ENCODE results near the gene ITPR2. TPM values are rescaled to one million over a fixed set of nuclear protein-coding genes. Genes with fewer than 3 reads are reported as not detected.
"Not testable (repeated sequence)": the region's sequence is repeated elsewhere in the genome, so short reads cannot be mapped to it uniquely, and the experiment has no call there.

Gene ITPR2
- polyA plus RNA-seq, 1 of the 3 experiments (the other 2 are of a cell fraction) = 2.3 TPM

DNA sequence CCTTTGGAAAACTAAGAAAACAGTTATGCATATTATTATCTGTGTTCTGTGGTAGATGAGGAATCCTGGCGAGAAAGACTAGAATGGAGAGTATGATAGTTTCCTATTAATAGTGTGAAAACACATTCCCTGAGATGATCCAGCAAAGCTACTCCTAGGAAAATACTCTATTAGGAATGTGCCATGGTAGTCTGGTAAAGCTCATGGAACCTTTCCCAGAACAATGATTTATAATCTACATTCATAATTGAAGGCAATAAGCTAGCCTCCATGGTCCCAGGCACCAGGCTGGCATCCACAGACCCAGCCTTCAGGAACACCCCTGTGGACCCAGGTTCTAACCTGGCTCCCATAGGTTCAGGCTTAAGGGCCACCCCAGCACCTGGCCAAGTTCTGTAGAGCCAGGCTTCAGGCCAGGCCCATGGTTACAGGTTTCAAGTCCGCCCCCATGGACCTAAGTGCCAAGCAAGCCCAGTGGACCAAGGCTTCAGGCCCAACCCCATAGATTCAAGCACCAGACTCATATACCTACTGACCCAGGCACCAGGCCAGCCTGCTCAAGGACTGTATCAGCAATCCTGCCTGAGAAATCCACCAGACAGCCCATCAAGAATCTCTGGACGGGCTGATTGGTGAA is 72.2 kb downstream of the ITPR2 start:
- ChIA-PET POLR2A (no interaction called here), CTCF (no interaction called here)
- Histone ChIP-seq H3F3A (replicated peaks; ENCODE audit: insufficient read depth) (peaks cover 4% of the 10 kb centered on the region), H3K4me3 (ENCODE audit: low read depth in 2 of 2, low read length in 1 of 2) (peak overlapping the region in 1 of 2 experiments; percentile 6; a peak in 1 of 4 replicates), H3K27ac (ENCODE audit: low read depth in 2 of 2, low read length in 1 of 2) (no peak overlapping the region), H3K9me2 (no peaks in the 10 kb centered on the region), H2AFZ (ENCODE audit: low read depth) (no peak overlapping the region), H3K79me2 (ENCODE audit: insufficient read depth) (no peaks in the 10 kb centered on the region), H4K20me1 (ENCODE audit: insufficient read depth) (no peaks in the 10 kb centered on the region), H3K9ac (no peak overlapping the region), H3K27me3 (ENCODE audit: insufficient read depth) (no peaks in the 10 kb centered on the region), H3K4me2 (no peak overlapping the region), H3K36me3 (replicated peaks in 1 of 2; ENCODE audit: control insufficient read depth in 1 of 2, insufficient read depth in 2 of 2, low read length in 1 of 2) (no peaks in the 10 kb centered on the region), H3K4me1 (ENCODE audit: control insufficient read depth in 1 of 2, insufficient read depth in 2 of 2, low read depth in 1 of 2, low read length in 1 of 2) (no peaks in the 10 kb centered on the region), H3K9me3 (no peaks in the 10 kb centered on the region)
- 80% methylated on average over 3 of the region's 3 CpGs for WGBS (ENCODE audit: low lambda C conversion rate)
- no peak for TF ChIP-seq JUND (IDR thresholded peaks at IDR 0.05)
- no peak for TF ChIP-seq MXI1 (IDR thresholded peaks at IDR 0.05; ENCODE audit: low read depth, low read length)
- no peak for TF ChIP-seq GABPA (IDR thresholded peaks at IDR 0.05; ENCODE audit: low read depth)
- TF ChIP-seq CHD2 (IDR thresholded peaks at IDR 0.05; ENCODE audit: low read length, partially characterized antibody) = no peak
- no peak for TF ChIP-seq RXRA (IDR thresholded peaks at IDR 0.05; ENCODE audit: borderline replicate concordance, low read depth)
- TF ChIP-seq, protein P1, sequence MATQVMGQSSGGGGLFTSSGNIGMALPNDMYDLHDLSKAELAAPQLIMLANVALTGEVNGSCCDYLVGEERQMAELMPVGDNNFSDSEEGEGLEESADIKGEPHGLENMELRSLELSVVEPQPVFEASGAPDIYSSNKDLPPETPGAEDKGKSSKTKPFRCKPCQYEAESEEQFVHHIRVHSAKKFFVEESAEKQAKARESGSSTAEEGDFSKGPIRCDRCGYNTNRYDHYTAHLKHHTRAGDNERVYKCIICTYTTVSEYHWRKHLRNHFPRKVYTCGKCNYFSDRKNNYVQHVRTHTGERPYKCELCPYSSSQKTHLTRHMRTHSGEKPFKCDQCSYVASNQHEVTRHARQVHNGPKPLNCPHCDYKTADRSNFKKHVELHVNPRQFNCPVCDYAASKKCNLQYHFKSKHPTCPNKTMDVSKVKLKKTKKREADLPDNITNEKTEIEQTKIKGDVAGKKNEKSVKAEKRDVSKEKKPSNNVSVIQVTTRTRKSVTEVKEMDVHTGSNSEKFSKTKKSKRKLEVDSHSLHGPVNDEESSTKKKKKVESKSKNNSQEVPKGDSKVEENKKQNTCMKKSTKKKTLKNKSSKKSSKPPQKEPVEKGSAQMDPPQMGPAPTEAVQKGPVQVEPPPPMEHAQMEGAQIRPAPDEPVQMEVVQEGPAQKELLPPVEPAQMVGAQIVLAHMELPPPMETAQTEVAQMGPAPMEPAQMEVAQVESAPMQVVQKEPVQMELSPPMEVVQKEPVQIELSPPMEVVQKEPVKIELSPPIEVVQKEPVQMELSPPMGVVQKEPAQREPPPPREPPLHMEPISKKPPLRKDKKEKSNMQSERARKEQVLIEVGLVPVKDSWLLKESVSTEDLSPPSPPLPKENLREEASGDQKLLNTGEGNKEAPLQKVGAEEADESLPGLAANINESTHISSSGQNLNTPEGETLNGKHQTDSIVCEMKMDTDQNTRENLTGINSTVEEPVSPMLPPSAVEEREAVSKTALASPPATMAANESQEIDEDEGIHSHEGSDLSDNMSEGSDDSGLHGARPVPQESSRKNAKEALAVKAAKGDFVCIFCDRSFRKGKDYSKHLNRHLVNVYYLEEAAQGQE (IDR thresholded peaks at IDR 0.05; ENCODE audit: low read depth, low read length) = no peak
- no peak for TF ChIP-seq FOXM1 (IDR thresholded peaks at IDR 0.05; ENCODE audit: low read depth)
- no peak for TF ChIP-seq USF1 (IDR thresholded peaks at IDR 0.05; ENCODE audit: borderline replicate concordance, low read depth)
- no peak for TF ChIP-seq POLR2AphosphoS5 (IDR thresholded peaks at IDR 0.05; ENCODE audit: low read depth, low read length)
- TF ChIP-seq ELF1 (IDR thresholded peaks at IDR 0.05) = no peak
- TF ChIP-seq SMC3 (IDR thresholded peaks at IDR 0.05; ENCODE audit: low read depth, low read length) = no peak
- no peak for TF ChIP-seq TAF1 (IDR thresholded peaks at IDR 0.05; ENCODE audit: borderline replicate concordance, low read depth, low read length)
- no peak for DNase-seq

GRCh38 chr12:26755362-26755761 is 77.6 kb downstream of the ITPR2 start:
- H3F3A ChIP-seq (replicated peaks; ENCODE audit: insufficient read depth); POLR2A ChIA-PET; H3K4me1 ChIP-seq (ENCODE audit: control insufficient read depth in 1 of 2, insufficient read depth in 2 of 2, low read depth in 1 of 2, low read length in 1 of 2); H3K4me2 ChIP-seq; CTCF ChIA-PET; H3K36me3 ChIP-seq (replicated peaks in 1 of 2; ENCODE audit: control insufficient read depth in 1 of 2, insufficient read depth in 2 of 2, low read length in 1 of 2); H3K27me3 ChIP-seq (ENCODE audit: insufficient read depth); H4K20me1 ChIP-seq (ENCODE audit: insufficient read depth); DNase-seq; H3K4me3 ChIP-seq (ENCODE audit: low read depth in 2 of 2, low read length in 1 of 2); H3K9ac ChIP-seq; H3K79me2 ChIP-seq (ENCODE audit: insufficient read depth); H3K9me2 ChIP-seq; H3K27ac ChIP-seq (ENCODE audit: low read depth in 2 of 2, low read length in 1 of 2); H3K9me3 ChIP-seq; H2AFZ ChIP-seq (ENCODE audit: low read depth): not testable (repeated sequence)
- WGBS (ENCODE audit: low lambda C conversion rate) = 92% methylated on average over 3 of the region's 3 CpGs
